ENCODE measurements around the gene NMNAT3.

GRCh38 chr3:139657936-139658335 lies 19.8 kb downstream of the NMNAT3 start:
- TF ChIP-seq CTCF (IDR thresholded peaks at IDR 0.05; ENCODE audit: borderline replicate concordance, extremely low read depth, low read length, poor library complexity, severe bottlenecking) (no peak), EZH2 (IDR thresholded peaks at IDR 0.05; ENCODE audit: borderline replicate concordance, low read depth, low read length, severe bottlenecking) (no peak)

All from DND-41 (cell line).